ENCODE results near the gene HILPDA.
A peak's percentile ranks its signal among the peaks of the same experiment; 100 is the strongest.

The HILPDA gene

GRCh38 chr7:128431221-128431620 lies 24.5 kb upstream of the HILPDA start (continued):
- TF ChIP-seq CSRNP3 (CRISPR knock-in tag; IDR thresholded peaks at IDR 0.05) (no peak), SNAI2 (CRISPR knock-in tag; IDR thresholded peaks at IDR 0.05) (no peak)

GRCh38 chr7:128431754-128432153 lies 23.9 kb upstream of the HILPDA start:
- ATAC-seq, result no peak
- TF ChIP-seq ARNTL (CRISPR knock-in tag; IDR thresholded peaks at IDR 0.05; ENCODE audit: borderline replicate concordance, low read depth), result no peak
- no peak for TF ChIP-seq CSRNP3 (CRISPR knock-in tag; IDR thresholded peaks at IDR 0.05)
- no peak for TF ChIP-seq RARB (CRISPR knock-in tag; IDR thresholded peaks at IDR 0.05)
- TF ChIP-seq ZNF565 (CRISPR knock-in tag; conservative IDR thresholded peaks at IDR 0.05; ENCODE audit: low read depth), result no peak
- no peak for TF ChIP-seq TCF4 (CRISPR knock-in tag; IDR thresholded peaks at IDR 0.05; ENCODE audit: borderline replicate concordance)
- no peak for TF ChIP-seq PPARA (CRISPR knock-in tag; IDR thresholded peaks at IDR 0.05; ENCODE audit: borderline replicate concordance)
- TF ChIP-seq ZNF8 (CRISPR knock-in tag; IDR thresholded peaks at IDR 0.05), result no peak
- no peak for TF ChIP-seq ZFP3 (CRISPR knock-in tag; IDR thresholded peaks at IDR 0.05)
- TF ChIP-seq BACH2 (CRISPR knock-in tag; IDR thresholded peaks at IDR 0.05; ENCODE audit: borderline replicate concordance), result no peak

- ATAC-seq, result peak; percentile 47
- TF ChIP-seq ISL1 (CRISPR knock-in tag; IDR thresholded peaks at IDR 0.05) (peak; percentile 75), TCF4 (CRISPR knock-in tag; IDR thresholded peaks at IDR 0.05; ENCODE audit: borderline replicate concordance) (peak; percentile 48; the same call in 1 of the 2 replicates), ESRRG (CRISPR knock-in tag; IDR thresholded peaks at IDR 0.05) (no peak), PATZ1 (CRISPR knock-in tag; IDR thresholded peaks at IDR 0.05; ENCODE audit: borderline replicate concordance) (no peak), CSDC2 (CRISPR knock-in tag; IDR thresholded peaks at IDR 0.05) (0 out of 2 replicates have a peak, but pooled peaks have one; percentile 66), OSR1 (CRISPR knock-in tag; IDR thresholded peaks at IDR 0.05) (no peak), SNAI2 (CRISPR knock-in tag; IDR thresholded peaks at IDR 0.05) (peak; percentile 83; the same call in 1 of the 2 replicates), CREB5 (CRISPR knock-in tag; IDR thresholded peaks at IDR 0.05; ENCODE audit: low read depth) (peak; percentile 83)
These were observed 21.0 kb upstream of the HILPDA start for GRCh38 chr7:128434413-128435326.

GRCh38 chr7:128435327-128435686 lies 20.4 kb upstream of the HILPDA start:
- TF ChIP-seq BACH2 (CRISPR knock-in tag; IDR thresholded peaks at IDR 0.05; ENCODE audit: borderline replicate concordance) (no peak), TSHZ2 (CRISPR knock-in tag; IDR thresholded peaks at IDR 0.05) (no peak), ZFP30 (CRISPR knock-in tag; IDR thresholded peaks at IDR 0.05) (no peak), ZC3H10 (CRISPR knock-in tag; IDR thresholded peaks at IDR 0.05) (no peak), CSRNP3 (CRISPR knock-in tag; IDR thresholded peaks at IDR 0.05) (no peak), GLIS3 (CRISPR knock-in tag; IDR thresholded peaks at IDR 0.05) (no peak), ZFP3 (CRISPR knock-in tag; IDR thresholded peaks at IDR 0.05) (no peak), ZNF565 (CRISPR knock-in tag; conservative IDR thresholded peaks at IDR 0.05; ENCODE audit: low read depth) (no peak), ZNF8 (CRISPR knock-in tag; IDR thresholded peaks at IDR 0.05) (no peak), CSDC2 (CRISPR knock-in tag; IDR thresholded peaks at IDR 0.05) (no peak), OSR1 (CRISPR knock-in tag; IDR thresholded peaks at IDR 0.05) (no peak), SNAI2 (CRISPR knock-in tag; IDR thresholded peaks at IDR 0.05) (no peak)
- no peak for ATAC-seq
